Osteoblast (primary cell): ENCODE results near the gene TMOD3. TPM values are rescaled to one million over a fixed set of nuclear protein-coding genes. Genes with fewer than 3 reads are reported as not detected.
A peak's percentile ranks its signal among the peaks of the same experiment; 100 is the strongest.
"Not testable (repeated sequence)": the region's sequence is repeated elsewhere in the genome, so short reads cannot be mapped to it uniquely, and the experiment has no call there.

Source experiments
- DNase-seq: peaks from one replicate; pipeline ENCODE4 v3.0.0; 2011; ENCODE audit warnings: low spot score, mixed read lengths; ENCODE audit not compliant: insufficient read length; ENCODE audit errors: missing footprints
- H2AFZ ChIP-seq: 2 replicates; pipeline ENCODE4 v1.6.0; 2011; ENCODE audit warnings: mild to moderate bottlenecking, low read length
- H3K27ac ChIP-seq: 2 replicates; pipeline ENCODE4 v1.5.1; 2011; ENCODE audit warnings: mild to moderate bottlenecking, low read depth, low read length, moderate library complexity
- H3K27me3 ChIP-seq: 2 replicates; pipeline ENCODE4 v1.6.0; 2012; ENCODE audit warnings: mild to moderate bottlenecking, control low read depth, inconsistent platforms, low read length, moderate library complexity; ENCODE audit not compliant: insufficient read depth
- H3K36me3 ChIP-seq: 2 replicates; pipeline ENCODE4 v1.5.1; 2011; ENCODE audit warnings: mild to moderate bottlenecking, low read length, control low read depth, moderate library complexity; ENCODE audit not compliant: insufficient read depth
- H3K4me1 ChIP-seq: 2 replicates; pipeline ENCODE4 v1.5.1; 2011; ENCODE audit warnings: mild to moderate bottlenecking, low read length, control low read depth, moderate library complexity; ENCODE audit not compliant: insufficient read depth
- H3K4me2 ChIP-seq: 2 replicates; pipeline ENCODE4 v1.6.0; 2011; ENCODE audit warnings: mild to moderate bottlenecking, low read length; ENCODE audit not compliant: insufficient read depth
- H3K4me3 ChIP-seq: fragments of 200-600 bp; sonication (generic); 3 replicates; pipeline ENCODE4 v1.5.1; 2012; ENCODE audit warnings: mild to moderate bottlenecking, low read length, inconsistent platforms; ENCODE audit not compliant: insufficient read depth
- H3K79me2 ChIP-seq: 2 replicates; pipeline ENCODE4 v1.6.0; 2012; ENCODE audit warnings: mild to moderate bottlenecking, low read length, control low read depth, inconsistent platforms; ENCODE audit not compliant: insufficient read depth
- H3K9me3 ChIP-seq: 2 replicates; pipeline ENCODE4 v1.5.1; 2011; ENCODE audit warnings: low read depth, low read length, control low read depth
- H4K20me1 ChIP-seq: 2 replicates; pipeline ENCODE4 v1.6.0; 2012; ENCODE audit warnings: mild to moderate bottlenecking, low read length, control low read depth; ENCODE audit not compliant: insufficient read depth
- total RNA-seq: library from RNA; depleted of rRNA; stranded (reverse); fragments of >200 nt; gene quantifications from 2 replicates; pipeline ENCODE4 v1.2.3, GENCODE V29; 2012
- TF ChIP-seq, protein P1 (sequence below): IDR thresholded peaks from 2 replicates; pipeline ENCODE4 v1.5.1; 2011; ENCODE audit warnings: mild to moderate bottlenecking, low read depth, low read length, moderate library complexity; ENCODE audit errors: extremely low read depth

TMOD3 gene
- total RNA-seq, 1 donor: 44.5 TPM

DNA sequence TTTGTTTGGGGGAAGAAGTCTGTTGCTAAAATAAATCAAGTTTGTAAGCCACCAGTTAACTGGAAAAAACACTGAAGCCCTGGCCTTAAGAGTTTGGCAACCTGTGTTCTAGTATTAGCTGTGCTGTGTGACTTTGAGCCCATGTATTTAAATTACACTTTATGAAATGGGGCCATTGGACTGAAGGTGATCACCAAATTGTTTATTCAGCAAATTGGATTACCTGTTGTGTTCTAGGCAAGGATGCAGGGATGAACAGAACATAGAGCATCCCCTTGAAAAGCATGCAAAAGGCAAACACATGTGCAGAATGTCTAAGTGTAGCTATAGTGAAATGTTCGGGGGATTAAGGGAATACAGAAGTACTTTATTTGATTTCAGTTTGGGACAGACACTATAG, 54.6 kb downstream of the TMOD3 start:
- peaks cover 1% of the 10 kb centered on the region for H3K36me3 ChIP-seq
- TF ChIP-seq, protein P1, sequence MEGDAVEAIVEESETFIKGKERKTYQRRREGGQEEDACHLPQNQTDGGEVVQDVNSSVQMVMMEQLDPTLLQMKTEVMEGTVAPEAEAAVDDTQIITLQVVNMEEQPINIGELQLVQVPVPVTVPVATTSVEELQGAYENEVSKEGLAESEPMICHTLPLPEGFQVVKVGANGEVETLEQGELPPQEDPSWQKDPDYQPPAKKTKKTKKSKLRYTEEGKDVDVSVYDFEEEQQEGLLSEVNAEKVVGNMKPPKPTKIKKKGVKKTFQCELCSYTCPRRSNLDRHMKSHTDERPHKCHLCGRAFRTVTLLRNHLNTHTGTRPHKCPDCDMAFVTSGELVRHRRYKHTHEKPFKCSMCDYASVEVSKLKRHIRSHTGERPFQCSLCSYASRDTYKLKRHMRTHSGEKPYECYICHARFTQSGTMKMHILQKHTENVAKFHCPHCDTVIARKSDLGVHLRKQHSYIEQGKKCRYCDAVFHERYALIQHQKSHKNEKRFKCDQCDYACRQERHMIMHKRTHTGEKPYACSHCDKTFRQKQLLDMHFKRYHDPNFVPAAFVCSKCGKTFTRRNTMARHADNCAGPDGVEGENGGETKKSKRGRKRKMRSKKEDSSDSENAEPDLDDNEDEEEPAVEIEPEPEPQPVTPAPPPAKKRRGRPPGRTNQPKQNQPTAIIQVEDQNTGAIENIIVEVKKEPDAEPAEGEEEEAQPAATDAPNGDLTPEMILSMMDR: no peak
- DNase-seq: no peak
- no peak overlapping the region for H3K4me3 ChIP-seq
- H3K4me1 ChIP-seq: peaks cover 46% of the 10 kb centered on the region
- H4K20me1 ChIP-seq: peaks cover 9% of the 10 kb centered on the region
- peak overlapping the region; percentile 63 for H3K4me2 ChIP-seq
- peaks cover 27% of the 10 kb centered on the region for H3K79me2 ChIP-seq
- H3K9me3 ChIP-seq: no peaks in the 10 kb centered on the region
- peak overlapping the region; percentile 45 for H3K27ac ChIP-seq
- H2AFZ ChIP-seq: no peak overlapping the region
- H3K27me3 ChIP-seq: no peaks in the 10 kb centered on the region

DNA sequence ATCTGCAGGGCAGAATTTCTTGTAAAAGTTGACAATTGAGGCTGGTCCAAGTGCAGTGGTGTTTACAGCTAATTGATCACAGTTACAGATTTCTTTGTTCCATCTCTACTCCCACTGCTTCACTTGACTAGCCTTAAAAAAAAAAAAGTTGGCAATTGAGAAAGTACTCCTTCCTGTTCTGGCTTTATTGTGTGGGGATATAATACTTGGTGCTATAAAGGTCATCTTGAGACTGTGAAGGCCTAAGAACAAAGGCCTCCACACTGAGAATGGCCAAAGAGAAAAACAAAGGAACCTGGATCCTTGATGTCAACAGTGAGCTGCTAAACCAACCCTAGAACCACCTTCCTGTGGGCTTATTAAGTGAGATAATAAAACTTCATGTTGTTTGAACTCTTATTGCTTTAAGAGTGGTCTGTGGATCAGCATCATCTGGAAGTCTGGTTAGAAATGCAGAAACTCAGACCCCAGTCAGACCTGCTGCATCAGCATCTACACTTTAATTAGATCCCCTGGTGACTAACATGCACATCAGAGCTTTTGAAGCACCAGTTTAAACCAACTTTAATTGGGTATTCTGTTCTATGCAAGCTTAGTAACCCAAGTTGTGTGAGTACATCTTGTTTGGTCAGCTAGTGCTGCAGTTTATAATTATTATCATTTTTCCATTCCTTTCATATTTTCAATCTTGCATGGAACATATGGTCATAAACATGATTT, 55.2 kb downstream of the TMOD3 start:
- Histone ChIP-seq H3K9me3 (no peaks in the 10 kb centered on the region), H3K4me2 (no peak overlapping the region), H3K4me3 (no peak overlapping the region), H3K27ac (no peak overlapping the region), H3K36me3 (peaks cover 7% of the 10 kb centered on the region), H4K20me1 (peaks cover 9% of the 10 kb centered on the region), H2AFZ (no peak overlapping the region), H3K27me3 (no peaks in the 10 kb centered on the region), H3K4me1 (peaks cover 39% of the 10 kb centered on the region), H3K79me2 (peaks cover 27% of the 10 kb centered on the region)
- DNase-seq: peak; percentile 92
- TF ChIP-seq, protein P1: no peak

DNA sequence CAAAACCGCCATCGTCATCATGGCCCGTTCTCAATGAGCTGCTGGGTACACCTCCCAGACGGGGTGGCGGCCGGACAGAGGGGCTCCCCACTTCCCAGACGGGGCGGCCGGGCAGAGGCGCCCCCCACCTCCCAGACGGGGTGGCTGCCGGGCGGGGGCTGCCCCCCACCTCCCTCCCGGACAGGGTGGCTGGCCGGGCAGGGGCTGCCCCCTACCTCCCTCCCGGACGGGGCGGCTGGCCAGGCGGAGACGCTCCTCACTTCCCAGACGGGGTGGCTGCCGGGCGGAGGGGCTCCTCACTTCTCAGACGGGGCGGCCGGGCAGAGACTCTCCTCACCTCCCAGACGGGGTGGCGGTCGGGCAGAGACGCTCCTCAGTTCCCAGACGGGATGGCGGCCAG, 56.3 kb downstream of the TMOD3 start:
- not testable (repeated sequence) for H3K4me2 ChIP-seq, H4K20me1 ChIP-seq
- H3K79me2 ChIP-seq: peaks cover 21% of the 10 kb centered on the region

DNA sequence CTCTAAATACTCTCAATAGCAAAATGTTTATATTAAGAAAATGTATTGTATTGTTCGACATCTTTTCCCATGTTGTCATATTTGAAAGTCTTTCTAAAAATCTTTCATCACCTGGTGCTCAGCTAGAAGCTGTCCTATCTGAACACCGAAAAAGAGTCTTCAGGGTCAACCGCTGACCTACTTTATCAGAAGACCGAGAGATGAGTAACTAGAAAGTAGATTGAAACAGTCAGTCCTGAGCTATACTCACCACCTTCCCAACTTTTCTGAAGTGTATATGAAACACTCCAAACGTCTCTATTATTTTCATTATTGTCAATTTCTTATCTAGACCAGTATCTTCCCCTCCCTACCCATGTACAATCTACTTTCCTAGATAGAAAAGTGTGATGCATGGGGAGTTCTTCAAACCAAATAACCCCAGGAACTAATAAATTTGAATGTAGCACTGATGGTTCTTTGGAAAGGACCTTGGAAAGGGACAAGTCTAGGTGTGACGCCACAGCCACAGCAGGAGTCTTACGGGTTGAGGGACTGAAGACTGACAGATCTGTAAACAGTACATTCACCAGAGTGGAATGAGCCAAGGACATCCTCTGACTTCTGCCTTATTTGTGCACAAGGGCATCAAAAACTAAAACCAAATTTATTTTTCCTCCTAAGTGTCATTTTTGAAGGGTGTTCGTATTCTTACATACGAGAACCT, 58.6 kb downstream of the TMOD3 start:
- H2AFZ ChIP-seq: no peak overlapping the region
- no peak overlapping the region for H3K4me2 ChIP-seq
- TF ChIP-seq, protein P1: no peak
- peaks cover 11% of the 10 kb centered on the region for H3K79me2 ChIP-seq
- H3K27ac ChIP-seq: no peak overlapping the region
- DNase-seq: no peak
- H3K4me3 ChIP-seq: no peak overlapping the region
- peaks cover 9% of the 10 kb centered on the region for H4K20me1 ChIP-seq
- H3K4me1 ChIP-seq: peaks cover 22% of the 10 kb centered on the region
- peaks cover 10% of the 10 kb centered on the region for H3K36me3 ChIP-seq
- no peaks in the 10 kb centered on the region for H3K27me3 ChIP-seq
- H3K9me3 ChIP-seq: no peaks in the 10 kb centered on the region

More for the DNA sequence above, 56.3 kb downstream of the TMOD3 start:
- not testable (repeated sequence) for H2AFZ ChIP-seq, H3K27ac ChIP-seq, H3K4me3 ChIP-seq, H3K27me3 ChIP-seq, H3K9me3 ChIP-seq, DNase-seq
- Histone ChIP-seq H3K4me1 (peaks cover 31% of the 10 kb centered on the region), H3K36me3 (peaks cover 10% of the 10 kb centered on the region)
